ENCODE results near the gene AMBP.

DNA sequence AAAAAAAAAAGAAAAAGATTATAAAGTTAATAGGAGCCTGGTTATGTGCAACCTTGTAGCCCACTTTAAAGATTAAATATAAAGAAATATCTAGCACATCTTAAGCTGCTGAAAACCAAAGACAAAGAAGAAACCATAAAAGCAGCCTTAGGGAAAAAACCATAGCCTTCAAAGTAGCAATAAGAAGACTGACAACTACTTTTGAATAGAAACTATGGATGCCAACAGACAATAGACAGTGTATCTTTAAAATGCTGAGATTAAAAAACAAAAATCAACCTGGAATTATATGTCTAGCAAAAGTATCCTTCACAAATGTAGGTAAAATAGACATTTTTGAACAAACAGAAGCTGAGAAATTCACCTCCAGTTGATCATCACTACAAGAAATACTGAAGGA lies 24.4 kb upstream of the AMBP start:
- TF ChIP-seq CTCF (IDR thresholded peaks at IDR 0.05) = no peak
- TF ChIP-seq EZH2 (IDR thresholded peaks at IDR 0.05) = no peak

Measured in neural progenitor cell (in vitro differentiated cells).